Lung (tissue), 12 donors: ENCODE measurements around the gene RAB11B. TPM values are rescaled to one million over a fixed set of nuclear protein-coding genes. Genes with fewer than 3 reads are reported as not detected.

Experiments used
- ATAC-seq: fragments of 200-7000 bp; cut with Tn5 transposase; one replicate; pipeline ENCODE4 v1.9.1; 2020; ENCODE audit warnings: moderate number of reproducible peaks; ENCODE audit not compliant: insufficient read depth, low FRiP score
- DNase-seq, 3 donors: peaks; one replicate each; pipeline ENCODE4 v3.0.0-alpha.2; 2013 to 2017
- H3K27ac ChIP-seq, 2 donors: one replicate each; pipeline ENCODE4 v1.5.1; 2013; ENCODE audit warnings: mild to moderate bottlenecking in 2 of 2, moderate library complexity in 2 of 2, control low read depth in 1 of 2, inconsistent platforms in 1 of 2, low read depth in 1 of 2, low read length in 1 of 2
- H3K27me3 ChIP-seq, 3 donors: one replicate each; pipeline ENCODE4 v1.5.1; 2013; ENCODE audit warnings: low read length in 2 of 3; ENCODE audit not compliant: control insufficient read depth in 3 of 3, insufficient read depth in 3 of 3
- H3K36me3 ChIP-seq, 4 donors: one replicate each; pipeline ENCODE4 v1.5.1; 2013; ENCODE audit warnings: low read length in 4 of 4, mild to moderate bottlenecking in 1 of 4, moderate library complexity in 1 of 4; ENCODE audit not compliant: control insufficient read depth in 4 of 4, insufficient read depth in 4 of 4
- H3K4me1 ChIP-seq, 5 donors: one replicate each; pipeline ENCODE4 v1.5.1; 2013; ENCODE audit warnings: low read length in 5 of 5, mild to moderate bottlenecking in 2 of 5, moderate library complexity in 1 of 5; ENCODE audit not compliant: control insufficient read depth in 5 of 5, insufficient read depth in 5 of 5
- H3K4me3 ChIP-seq: one replicate; pipeline ENCODE4 v1.5.1; 2013; ENCODE audit warnings: mild to moderate bottlenecking, control low read depth, moderate library complexity
- H3K9ac ChIP-seq, 2 donors: one replicate each; pipeline ENCODE4 v1.5.1; 2013; ENCODE audit warnings: low read length in 2 of 2, control low read depth in 1 of 2; ENCODE audit not compliant: insufficient read depth in 1 of 2
- H3K9me3 ChIP-seq, 4 donors: one replicate each; pipeline ENCODE4 v1.5.1; 2013; ENCODE audit warnings: low read length in 3 of 4, mild to moderate bottlenecking in 1 of 4, moderate library complexity in 1 of 4; ENCODE audit not compliant: control insufficient read depth in 4 of 4, insufficient read depth in 3 of 4
- WGBS, 2 donors: extraction: QIAGEN DNeasy Blood & Tissue Kit; methylation state at CpG; one replicate each; pipeline ENCODE4 v1.1.7; 2013; 5-methylcytosine and 5-hydroxymethylcytosine counted together
- polyA plus RNA-seq, 2 donors: library from polyadenylated mRNA; stranded (reverse); fragments of 200-250 nt; gene quantifications; one replicate each; pipeline ENCODE4 v1.2.1, GENCODE V29; 2013
- total RNA-seq, 2 donors: library from RNA; depleted of rRNA in 1 of 2; stranded (reverse); fragments of >200 nt in 1 of 2; gene quantifications; one replicate each; pipeline ENCODE4 v1.2.1, GENCODE V29; 2014 to 2021
- TF ChIP-seq, protein P1 (sequence below): IDR thresholded peaks from 2 replicates; pipeline ENCODE4 v1.5.1; 2012; ENCODE audit warnings: mild to moderate bottlenecking; ENCODE audit errors: control extremely low read depth, extremely low read depth
- donor health status: control.
- donor health status: control.
- donor health status: Bipolar disorder and iron deficiency.
- donor health status: healthy.
- donor health status: DM: yes; HTN: yes; CAD: no.

RAB11B gene
- total and polyA plus RNA-seq, 4 donors, result 91.1 to 148 (median 121) TPM

DNA sequence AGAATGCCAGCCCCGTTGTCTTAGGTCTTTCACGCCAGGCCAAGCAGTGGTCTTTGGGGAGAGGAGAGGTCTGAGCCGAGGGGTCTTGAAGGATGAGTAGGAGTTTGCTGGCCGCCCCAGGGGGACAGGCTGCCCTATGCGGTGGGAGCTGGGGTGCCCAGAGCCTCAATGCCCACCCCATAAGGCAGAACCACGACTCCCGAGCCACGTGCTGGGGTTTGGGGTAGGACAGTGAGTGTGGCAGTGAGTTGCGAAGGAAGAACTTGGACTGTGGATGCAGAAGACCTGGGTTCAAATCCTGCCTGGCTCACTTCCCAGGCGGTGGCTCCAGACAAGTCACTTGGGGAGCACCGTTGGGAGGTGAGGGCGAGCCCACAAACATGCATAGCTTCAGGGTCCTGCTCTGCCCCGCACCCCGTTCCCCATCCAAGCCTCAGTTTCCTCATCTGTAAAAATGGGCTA lies 5.5 kb downstream of the RAB11B start:
- no peak overlapping the region for H3K9ac ChIP-seq
- ATAC-seq, result no peak
- TF ChIP-seq, protein P1, sequence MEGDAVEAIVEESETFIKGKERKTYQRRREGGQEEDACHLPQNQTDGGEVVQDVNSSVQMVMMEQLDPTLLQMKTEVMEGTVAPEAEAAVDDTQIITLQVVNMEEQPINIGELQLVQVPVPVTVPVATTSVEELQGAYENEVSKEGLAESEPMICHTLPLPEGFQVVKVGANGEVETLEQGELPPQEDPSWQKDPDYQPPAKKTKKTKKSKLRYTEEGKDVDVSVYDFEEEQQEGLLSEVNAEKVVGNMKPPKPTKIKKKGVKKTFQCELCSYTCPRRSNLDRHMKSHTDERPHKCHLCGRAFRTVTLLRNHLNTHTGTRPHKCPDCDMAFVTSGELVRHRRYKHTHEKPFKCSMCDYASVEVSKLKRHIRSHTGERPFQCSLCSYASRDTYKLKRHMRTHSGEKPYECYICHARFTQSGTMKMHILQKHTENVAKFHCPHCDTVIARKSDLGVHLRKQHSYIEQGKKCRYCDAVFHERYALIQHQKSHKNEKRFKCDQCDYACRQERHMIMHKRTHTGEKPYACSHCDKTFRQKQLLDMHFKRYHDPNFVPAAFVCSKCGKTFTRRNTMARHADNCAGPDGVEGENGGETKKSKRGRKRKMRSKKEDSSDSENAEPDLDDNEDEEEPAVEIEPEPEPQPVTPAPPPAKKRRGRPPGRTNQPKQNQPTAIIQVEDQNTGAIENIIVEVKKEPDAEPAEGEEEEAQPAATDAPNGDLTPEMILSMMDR, result no peak
- DNase-seq, result no peak
- peaks cover 0 to 13% (median 9%) of the 10 kb centered on the region in 4 donors for H3K36me3 ChIP-seq
- H3K4me1 ChIP-seq, result peaks cover 14 to 42% (median 16%) of the 10 kb centered on the region in 5 donors
- H3K4me3 ChIP-seq, result no peak overlapping the region
- H3K9me3 ChIP-seq, result no peaks in the 10 kb centered on the region
- 88 to 94% methylated on average over 14 of the region's 14 CpGs for WGBS, 2 donors
- H3K27me3 ChIP-seq, result no peaks in the 10 kb centered on the region
- peak overlapping the region in 1 of 2 donors; percentile 2 for H3K27ac ChIP-seq

DNA sequence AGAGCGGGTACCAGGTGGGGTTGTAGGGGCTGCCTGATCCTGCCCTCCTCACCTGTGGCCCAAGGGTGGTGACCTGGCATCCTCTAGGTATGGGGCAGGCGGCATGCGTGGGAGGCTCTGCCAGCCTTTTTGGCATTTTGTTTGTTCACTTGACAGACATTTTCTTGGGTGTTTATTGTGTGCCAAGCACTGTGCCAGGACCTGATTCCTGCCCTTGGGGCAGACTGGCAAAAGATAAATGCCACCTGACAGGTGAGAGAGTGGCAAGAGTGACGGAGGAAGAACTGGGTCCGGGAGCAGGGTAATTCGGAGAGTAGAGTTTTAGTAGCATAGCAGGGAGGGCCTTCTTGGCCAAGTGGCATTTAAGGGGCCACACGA lies 6.0 kb downstream of the RAB11B start:
- H3K4me3 ChIP-seq, result no peak overlapping the region
- peaks cover 0 to 14% (median 9%) of the 10 kb centered on the region in 4 donors for H3K36me3 ChIP-seq
- H3K9me3 ChIP-seq, result no peaks in the 10 kb centered on the region
- DNase-seq, result no peak
- H3K4me1 ChIP-seq, result peaks cover 10 to 41% (median 16%) of the 10 kb centered on the region in 5 donors
- 89 to 93% methylated on average over 7 of the region's 7 CpGs for WGBS, 2 donors
- H3K9ac ChIP-seq, result no peak overlapping the region
- H3K27ac ChIP-seq, result peak overlapping the region in 1 of 2 donors; percentile 2
- no peaks in the 10 kb centered on the region for H3K27me3 ChIP-seq
- TF ChIP-seq, protein P1, result no peak
- no peak for ATAC-seq

DNA sequence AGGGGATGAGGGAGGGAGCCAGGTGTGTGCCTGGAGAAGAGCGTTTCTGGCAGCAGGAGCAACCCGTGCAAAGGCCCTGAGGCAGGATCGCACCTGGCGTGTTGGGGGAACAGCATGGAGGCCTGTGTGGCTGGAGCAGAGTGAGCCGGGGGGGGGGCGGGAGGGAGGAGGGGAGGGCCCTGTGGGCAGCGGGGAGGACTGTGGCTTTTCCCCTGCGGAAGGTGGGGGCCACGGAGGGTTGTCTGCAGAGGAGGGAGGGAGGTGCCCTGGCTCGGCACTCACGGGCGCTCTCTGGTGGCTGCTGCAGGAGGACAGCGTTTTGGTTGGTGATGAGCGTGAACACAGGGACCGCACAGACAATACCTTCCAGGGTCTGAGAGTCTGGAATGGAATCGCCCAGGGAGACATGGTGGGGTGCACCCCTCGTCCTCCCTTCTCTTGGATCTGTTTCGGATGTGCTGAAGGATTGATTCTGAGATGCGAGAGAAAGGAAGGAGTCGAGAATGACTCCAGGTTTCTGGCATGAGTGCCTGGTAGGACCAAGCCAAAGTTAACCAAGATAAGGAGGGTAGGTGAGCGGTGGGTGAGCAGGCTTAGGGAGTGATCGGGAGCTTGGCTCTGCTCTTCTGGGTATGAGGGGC lies 6.5 kb downstream of the RAB11B start:
- Histone ChIP-seq H3K9ac (no peak overlapping the region), H3K4me3 (no peak overlapping the region), H3K27ac (peak overlapping the region in 1 of 2 donors; percentile 2), H3K4me1 (peaks cover 8 to 35% (median 16%) of the 10 kb centered on the region in 5 donors), H3K27me3 (no peaks in the 10 kb centered on the region), H3K9me3 (no peaks in the 10 kb centered on the region), H3K36me3 (peaks cover 0 to 14% (median 9%) of the 10 kb centered on the region in 4 donors)
- DNase-seq, result peak in 2 of 3 donors; percentile 36 to 51
- WGBS, 2 donors, result 60 to 65% methylated on average over 20 to 22 of the region's 22 CpGs
- ATAC-seq, result no peak
- TF ChIP-seq, protein P1, result peak; percentile 31
